ENCODE measurements around the gene MAGI2. TPM values are rescaled to one million over a fixed set of nuclear protein-coding genes. Genes with fewer than 3 reads are reported as not detected.

MAGI2 gene
- total RNA-seq, 1 donor from 2014 or later, result 8.0 TPM

DNA sequence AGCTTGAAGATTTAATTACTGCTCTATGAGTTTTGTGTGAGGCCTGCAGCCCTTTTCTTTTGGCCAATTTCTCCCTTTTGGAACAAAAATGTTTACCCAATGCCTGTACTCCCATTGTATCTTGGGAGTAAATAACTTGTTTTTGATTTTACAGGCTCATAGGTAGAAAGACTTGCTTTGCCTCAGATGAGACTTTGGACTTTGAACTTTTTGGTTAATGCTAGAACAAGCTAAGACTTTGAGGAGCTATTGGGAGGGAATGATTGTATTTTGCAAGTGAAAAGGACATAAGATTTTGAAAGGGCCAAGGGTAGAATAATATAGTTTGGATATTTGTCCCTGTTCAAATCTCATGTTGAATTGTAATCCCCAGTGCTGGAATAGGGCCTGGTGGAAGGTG lies 152.0 kb downstream of the MAGI2 start:
- no peak for DNase-seq

DNA sequence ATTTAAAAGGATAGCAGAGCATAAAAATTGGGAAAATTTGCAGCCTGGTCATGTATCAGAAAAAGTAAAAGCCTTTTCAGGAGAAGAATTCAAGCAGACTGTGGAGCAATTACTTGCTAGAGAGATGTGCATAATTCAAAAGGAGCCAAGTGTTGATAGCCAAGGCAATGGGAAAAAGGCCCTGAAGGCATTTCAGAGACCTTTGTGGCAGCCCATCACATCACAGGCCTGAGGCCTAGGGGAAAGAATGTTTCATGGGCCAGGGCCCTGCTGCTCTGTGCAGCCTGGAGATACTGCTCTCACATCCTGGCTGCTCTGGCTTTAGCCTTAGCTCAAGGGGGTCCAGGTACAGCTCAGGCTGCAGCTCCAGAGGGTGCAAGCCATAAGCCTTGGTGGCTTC lies 152.9 kb downstream of the MAGI2 start:
- DNase-seq, result no peak

DNA sequence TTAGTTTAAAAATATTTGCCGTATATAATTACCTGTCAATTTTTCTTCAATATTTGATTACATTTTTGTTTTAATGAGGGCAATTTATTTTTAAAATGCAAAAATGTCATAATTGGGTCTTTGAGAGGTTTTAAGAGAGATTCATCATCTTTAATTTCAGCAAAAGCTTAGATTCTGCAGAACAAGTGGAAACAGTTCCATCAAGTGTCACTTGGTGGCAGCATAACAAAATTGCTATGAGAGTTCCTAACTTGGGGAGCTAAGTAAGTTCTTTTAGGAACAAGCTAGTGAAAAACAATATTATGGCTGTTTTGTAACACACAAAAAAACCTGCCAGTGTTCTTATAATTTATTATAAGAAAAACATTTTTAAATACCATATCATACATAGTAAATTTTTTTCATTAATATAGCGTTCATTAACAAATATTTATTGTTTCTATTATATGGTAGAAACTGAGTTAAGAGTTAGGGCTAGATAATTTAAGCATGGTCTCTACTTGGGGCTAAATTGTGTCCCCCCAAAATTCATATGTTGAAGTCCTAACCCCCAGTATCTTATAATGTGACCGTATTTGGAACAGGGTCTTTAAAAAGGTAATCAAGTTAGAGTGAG lies 155.2 kb downstream of the MAGI2 start:
- DNase-seq, result peak; percentile 77

DNA sequence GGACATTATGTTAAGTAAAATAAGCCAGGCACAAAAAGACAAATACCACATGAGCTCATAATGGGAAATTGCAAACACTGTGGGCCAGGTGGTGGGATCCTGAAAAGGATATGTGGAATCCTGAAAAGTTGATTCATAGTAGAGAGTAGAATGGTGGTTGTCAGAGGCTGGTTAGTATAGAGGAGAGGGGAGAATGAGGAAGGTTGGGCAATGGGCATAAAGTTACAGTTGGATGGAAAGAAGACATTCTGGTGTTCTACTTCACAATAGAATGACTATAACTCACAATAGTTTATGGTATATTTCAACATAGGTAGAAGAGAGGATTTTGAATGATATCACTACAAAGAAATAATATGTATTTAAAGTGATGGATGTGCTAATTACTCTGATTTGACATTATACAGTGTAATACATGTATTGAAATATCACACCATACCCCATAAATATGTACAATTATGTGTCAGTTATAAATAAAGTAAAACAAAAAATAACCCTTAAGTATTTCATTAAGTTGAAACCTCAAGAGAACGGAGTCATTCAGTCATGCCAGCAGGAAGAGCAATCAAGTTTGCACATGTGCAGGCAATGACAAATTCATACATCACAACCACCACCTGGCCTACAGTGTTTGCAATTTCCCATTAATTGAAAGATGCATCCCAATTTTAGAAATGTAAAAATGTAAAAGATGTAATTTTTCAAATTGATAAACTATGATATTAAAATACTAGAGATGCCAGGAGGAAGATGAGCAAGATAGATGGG lies 156.7 kb downstream of the MAGI2 start:
- DNase-seq, result no peak

DNA sequence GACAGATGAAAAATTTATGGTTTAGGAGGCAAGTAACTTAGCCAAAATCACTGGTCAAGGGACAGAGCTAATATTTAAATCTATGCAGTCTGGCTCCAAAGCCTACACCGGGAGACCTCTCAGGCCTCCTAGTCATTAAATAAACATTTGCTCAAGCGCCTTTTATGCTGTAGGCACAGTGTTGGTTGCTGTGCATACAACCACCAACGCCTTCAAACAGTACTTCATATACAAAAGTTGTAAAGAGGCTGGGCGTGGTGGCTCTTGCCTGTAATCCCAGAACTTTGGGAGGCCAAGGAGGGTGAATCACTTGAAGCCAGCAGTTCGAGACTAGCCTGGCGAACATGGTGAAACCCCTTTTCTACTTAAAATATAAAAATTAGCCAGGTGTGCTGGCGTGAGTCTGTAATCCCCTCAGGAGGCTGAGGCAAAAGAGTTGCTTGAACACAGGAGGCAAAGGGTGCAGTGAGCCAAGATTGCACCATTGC lies 159.8 kb downstream of the MAGI2 start:
- DNase-seq, result no peak

DNA sequence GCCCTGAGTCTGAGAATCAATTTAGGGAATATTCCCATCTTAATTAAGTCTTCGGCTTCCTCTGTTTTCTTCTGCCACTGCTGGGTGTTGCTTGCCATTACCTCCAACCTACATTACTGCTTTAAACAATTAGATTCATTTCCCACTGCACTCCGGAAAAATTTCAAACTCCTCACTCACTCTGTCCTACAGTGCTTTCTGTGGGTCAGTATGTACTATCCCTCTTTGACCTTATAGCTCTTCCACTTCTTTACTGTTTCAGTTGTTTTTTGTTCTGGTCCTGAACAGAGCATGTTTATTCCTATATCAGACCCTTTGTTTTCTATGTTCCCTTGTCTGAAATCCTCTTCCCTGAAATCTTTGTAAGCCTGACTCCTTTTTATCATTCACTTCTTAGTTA lies 160.6 kb downstream of the MAGI2 start:
- DNase-seq, result no peak

DNA sequence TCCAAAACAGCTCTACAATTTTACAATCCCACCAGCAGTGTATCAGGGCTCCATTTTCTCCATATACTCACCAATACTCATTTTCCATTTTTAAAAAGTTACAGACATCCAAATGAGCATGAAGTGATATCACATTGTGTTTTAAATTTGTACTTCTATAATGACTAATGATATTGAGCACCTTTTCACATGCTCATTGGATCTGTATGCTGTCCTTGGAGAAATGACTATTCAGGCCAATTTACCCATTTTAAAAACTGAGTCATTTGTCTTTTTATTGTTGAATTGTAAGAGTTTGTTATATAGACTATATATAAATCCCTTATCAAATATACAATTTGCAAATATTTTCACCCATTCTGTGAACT lies 162.0 kb downstream of the MAGI2 start:
- no peak for DNase-seq

DNA sequence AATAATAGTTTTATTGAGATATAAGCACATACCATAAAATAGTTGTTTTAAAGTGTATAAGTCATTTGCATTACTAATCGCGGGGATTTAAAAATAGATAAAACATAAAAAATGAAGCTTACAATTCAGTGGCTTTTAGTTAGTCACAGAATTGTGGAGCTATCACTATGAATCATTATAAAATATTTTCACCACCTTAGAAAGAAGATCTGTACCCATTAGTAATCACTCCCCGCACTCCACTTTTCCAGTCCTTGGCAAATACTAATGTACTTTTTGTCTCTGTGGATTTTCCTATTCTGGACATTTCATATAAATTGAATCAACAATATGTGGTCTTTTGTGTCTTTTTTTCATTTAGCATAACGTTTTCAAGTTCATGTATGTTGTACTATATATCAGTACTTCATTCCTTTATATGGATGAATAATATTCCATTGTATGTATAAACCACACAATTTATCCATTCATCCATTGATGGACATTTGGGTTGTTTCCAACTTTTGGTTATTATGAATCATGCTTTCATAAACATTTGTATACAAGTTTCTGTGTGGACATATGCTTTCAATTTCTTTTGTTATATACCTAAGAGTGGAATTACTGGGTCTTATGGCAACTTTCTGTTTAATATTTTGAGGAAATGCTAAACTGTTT lies 162.5 kb downstream of the MAGI2 start:
- DNase-seq, result no peak

DNA sequence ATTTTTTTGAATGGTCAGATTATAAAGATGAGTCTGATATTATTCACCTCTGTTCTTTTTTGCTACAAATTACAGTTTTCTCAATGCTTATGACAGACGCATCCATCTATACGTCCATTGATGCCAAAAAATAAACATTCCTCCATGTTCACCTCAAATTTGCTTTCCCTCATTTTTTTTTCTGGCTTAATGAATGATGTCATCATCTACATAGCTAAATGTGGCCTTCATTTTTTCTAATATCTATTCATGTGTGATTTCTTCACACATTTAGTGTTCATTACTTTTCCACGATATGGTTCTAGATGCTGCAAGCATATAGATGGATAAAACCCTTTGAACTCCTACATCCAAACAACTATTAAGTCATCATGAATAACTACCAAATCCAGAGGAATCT lies 163.1 kb downstream of the MAGI2 start:
- DNase-seq, result no peak

DNA sequence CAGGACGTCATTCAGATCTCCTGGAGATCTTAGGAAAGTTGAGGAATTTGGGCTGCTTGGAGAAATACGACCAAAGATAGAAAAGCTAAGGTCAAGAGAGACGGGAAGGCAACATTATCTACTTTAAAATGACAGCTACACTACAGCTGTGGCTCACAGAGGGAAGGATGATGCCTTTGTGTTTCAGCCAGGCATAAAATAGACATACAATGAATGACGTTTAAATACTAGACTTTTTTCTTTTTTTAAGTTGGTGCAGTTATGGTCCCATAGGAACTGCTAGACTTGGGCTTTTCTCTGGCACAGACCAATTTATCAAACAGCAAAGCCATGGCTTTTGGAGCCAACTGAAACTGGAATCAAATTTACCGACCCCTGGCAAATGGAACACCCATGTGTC lies 164.8 kb downstream of the MAGI2 start:
- no peak for DNase-seq

DNA sequence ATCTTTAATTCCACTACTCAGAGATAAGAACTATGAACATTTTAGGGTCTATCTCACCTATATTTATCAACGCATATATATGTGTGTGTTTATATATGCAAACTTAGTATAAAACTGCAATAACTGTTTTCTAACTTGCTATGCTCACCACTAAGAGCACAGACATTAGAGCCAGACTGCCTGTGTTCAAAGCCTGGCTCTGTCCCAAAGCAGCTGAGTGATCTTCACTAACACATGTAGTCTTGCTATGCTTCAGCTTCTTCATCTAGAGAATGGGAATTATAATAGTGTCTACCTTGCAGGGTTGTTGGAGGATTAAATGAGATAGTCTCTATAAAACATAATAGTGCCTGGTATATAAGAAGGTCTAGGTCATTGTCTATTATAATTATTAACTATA lies 165.5 kb downstream of the MAGI2 start:
- DNase-seq, result peak; percentile 25

DNA sequence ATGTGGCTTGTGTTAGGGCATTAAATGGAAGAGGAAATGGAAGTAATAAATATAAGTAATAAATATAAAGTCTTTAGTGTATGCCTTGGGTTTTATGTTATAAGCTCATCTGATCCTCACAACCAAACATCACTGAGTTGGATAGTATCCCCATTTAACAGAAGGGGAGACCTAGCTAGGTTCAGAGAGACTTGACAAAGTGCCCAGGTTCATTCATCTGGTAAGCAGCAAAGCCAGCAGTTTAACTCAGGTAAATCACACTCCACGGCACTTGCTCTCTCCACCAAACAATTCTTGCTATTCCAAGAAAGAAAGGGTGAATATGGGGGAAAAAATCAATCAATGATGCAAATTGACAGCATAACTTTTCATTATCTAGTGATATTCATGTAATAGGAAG lies 167.3 kb downstream of the MAGI2 start:
- no peak for DNase-seq

DNA sequence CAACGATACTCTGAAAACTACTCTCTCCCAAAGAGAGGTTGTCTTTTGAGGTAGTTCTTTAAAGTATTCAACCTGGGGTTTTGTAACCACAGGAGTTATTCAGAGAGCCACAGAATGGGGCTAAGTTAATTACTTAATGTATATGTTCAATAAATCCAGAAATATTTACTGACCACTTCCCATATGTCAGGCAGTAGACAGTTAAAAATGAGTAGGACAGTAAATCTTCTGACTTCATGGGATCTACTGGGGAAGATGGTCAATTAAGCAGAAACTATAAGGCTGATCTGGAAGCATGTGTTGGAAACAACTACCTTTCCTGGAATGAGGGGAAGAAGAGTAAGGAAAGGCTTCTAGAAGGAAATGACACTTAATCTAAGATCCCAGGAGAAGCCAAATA lies 167.7 kb downstream of the MAGI2 start:
- no peak for DNase-seq

DNA sequence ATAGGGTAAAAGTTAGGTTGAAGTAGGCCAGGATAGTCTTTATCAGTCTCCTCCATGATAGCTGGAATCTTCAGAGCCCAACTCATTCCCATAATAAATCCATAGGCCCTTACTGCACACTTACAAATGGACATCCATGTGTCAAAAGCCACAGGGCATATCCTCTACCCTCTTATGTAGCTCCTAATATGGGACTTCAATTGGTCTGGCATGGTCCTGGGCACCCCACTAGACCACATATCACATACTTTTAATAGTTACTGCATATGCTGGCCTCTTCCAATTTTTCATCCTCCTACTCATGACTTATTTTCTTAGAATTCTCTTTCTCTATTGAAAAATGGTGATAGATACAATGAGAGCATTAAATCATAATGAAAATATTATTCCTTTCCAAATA lies 169.3 kb downstream of the MAGI2 start:
- DNase-seq, result no peak

DNA sequence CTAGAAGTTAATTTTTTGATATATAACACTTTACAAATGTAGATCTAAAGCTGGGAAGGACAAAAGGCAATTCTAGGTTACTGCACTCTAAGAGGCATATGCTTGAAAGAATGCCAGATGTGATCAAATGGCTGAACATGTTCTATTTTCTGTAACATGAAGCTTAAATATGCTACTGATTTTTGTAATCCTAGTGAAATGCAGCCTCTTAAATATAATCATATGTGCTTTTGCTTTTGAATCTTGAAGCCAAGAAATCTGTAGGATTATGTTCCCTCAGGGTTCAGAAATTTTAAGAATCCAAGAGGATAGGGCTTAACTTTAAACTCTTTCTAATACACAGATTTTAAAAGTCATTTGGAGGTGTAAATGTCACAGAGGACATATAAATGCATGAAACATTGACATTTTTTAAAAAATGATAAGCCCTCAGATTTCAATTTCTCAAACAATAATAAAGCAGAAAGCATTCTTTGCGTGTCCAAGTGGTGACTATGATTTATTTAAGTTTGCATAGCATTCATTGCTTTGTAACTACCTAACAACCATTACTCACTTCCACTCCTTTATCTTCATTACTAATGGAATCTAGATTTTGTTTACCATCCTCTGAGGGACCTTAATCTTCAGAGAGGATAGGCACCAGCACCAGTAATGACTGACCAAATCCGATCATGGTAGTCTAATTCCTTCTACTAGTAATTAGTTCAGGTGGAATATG lies 170.4 kb downstream of the MAGI2 start:
- DNase-seq, result peak; percentile 58

DNA sequence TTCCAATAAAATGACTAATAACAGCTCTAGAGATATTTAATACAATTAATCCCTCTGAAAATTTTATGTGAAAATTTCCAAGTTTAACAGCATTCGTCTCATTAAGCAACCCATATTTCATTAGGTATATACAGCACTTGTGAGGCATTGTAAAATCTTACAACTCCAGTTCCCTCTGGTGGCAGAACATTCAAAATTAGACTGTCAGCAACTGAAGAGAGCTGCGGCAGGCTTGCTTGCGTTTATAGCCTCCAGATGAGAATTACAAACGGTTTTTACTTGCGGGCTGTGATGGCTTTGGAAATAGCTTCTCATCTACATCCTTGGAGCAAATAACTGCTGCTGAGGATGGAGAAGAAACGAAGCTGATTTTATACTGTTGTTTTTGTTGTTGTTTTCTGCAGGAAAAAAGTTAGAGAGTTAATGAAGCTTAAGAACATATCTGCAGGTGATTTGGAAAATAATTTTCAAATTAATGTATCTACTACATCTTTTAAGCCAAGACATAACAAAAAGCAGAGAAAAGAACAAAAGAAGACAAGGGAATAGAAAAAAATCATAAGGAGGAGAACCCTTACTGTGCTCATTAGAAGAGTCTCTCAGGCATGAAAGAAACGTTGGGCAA lies 171.3 kb downstream of the MAGI2 start:
- DNase-seq, result peak; percentile 72

DNA sequence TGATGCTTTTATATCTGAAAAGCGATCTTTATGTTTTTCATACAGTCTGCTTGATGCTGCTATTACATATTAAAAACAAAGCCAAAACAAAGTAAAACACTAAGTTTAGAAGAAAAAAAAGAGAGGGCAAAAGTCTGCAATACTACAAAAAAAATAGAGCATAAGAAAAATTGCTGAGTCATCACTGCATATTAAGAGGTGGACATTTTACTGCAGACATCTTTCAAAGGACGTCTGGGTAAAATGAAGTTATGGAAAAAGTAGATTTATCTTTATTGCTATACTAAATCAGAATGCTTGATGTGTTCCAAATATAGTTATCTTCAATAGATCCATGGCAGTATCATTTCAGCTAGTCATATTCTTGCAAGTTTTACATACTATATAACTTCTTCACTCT lies 172.0 kb downstream of the MAGI2 start:
- DNase-seq, result no peak

DNA sequence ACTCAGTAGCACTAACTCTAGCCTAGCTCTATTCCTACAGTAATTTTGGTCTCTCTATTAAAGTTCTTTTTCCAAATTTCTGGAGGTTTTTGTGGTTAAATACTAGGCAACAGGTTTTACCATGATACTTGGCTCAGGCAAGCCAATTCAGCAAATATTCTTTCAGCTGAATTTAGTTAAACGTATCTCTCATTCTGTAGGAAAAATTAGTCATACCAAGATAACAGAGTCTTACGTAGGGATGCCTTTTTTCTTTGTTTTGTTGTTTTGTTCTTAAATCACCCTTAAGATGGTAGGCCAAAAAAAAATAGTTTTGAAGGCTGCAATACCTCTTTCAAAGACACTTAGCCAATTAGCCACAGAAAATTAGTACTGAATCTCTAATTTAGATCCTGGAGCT lies 180.5 kb downstream of the MAGI2 start:
- DNase-seq, result no peak

DNA sequence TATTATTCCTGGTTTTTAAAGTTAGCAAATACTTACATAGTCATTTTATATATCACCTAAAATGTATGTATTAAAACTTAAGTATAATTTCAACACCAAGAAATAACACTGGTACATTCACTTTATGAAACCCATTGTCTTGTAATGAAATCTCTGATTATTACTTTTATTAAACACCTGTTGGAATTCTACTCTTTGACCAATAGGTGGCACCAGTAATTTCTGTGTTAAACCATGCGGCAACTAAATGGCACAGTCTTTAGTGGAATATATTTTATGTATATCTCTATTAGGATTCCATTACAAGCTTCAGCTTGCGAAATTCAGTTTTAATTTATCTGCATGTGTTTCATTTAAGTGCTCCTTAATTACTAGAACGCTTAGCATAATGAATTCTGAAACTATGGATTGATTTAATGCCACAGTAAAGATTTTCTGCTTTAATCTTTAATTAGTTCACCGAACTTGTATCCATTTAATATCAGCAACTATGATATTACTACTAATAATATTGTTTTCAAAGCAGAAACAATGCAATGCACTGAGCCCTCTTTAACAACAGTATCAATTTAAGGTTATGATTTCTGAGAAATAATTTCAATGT lies 181.3 kb downstream of the MAGI2 start:
- peak; percentile 45 for DNase-seq

DNA sequence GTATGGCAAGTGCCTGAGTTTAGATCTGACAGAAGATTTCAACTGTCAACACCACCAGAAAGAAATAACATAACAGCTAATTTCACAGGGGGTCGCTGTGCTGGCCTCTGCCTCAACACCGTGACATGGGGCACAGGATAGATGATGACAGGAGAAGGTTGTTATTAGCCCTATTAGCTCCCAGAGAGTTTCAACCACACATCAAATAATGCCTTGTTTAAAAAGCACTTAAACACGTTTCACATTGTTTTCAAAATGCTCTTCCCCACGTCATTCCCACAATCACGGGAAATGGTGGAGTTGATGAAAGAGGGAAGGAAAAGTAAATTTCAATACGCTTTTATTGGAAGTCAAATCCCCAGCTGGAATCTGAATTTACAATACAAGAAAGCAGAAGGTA lies 184.7 kb downstream of the MAGI2 start:
- DNase-seq, result peak; percentile 9

DNA sequence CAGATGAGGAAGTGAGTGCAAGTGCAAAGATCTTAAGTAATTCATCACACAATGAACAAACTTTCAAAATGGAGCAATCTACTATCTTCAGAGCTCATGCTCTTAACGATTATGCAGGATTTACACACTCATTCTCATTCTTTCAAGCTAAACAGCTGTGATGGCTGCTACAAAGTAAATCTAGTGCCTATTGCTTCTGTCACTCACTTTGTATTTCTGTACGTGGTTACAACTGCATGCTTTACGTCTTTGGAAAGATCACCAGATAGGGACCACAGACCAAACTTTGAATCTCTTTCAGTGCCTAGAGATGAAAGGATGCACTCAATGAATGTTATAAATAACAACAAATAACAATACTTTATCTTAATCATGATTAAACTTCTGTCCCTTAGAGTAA lies 194.6 kb downstream of the MAGI2 start:
- DNase-seq, result peak; percentile 11

DNA sequence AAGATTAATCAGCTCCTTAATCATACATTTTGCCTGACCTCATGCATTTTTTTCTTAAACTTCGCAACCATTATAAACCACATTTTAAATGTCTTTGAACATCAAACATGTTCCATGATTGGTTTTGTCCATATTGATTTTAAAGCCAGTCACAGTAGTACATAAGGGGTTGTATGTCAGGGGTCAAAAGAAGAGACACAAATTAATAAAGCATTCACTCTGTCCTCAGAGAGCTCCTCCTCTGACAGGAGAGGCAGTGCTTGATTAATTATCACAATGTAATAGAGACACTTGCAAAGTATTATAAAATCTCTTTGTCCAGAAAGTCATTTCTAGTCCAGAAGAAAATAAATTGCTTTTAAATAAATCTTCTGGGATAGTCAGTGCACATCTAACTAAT lies 195.5 kb downstream of the MAGI2 start:
- DNase-seq, result no peak

Data from tongue (tissue), 2 donors.